Tibial nerve (tissue), 4 donors: ENCODE data around the gene ADAD2. TPM values are rescaled to one million over a fixed set of nuclear protein-coding genes. Genes with fewer than 3 reads are reported as not detected.

ENCODE experiments used
- DNase-seq, 2 donors: peaks; one replicate each; pipeline ENCODE4 v3.0.0-alpha.2; 2019; ENCODE audit warnings: low spot score in 2 of 2
- H3K27ac ChIP-seq, 4 donors: fragments of 200-600 bp; sonication (generic) in 3 of 4; one replicate each; pipeline ENCODE4 v1.5.1; 2017 to 2019; ENCODE audit warnings: mild to moderate bottlenecking in 1 of 4
- H3K27me3 ChIP-seq, 2 donors: fragments of 200-600 bp; sonication (generic) in 1 of 2; one replicate each; pipeline versions ENCODE4 v1.5.1 to v1.6.0; 2017 to 2019
- H3K36me3 ChIP-seq, 3 donors: fragments of 200-600 bp; sonication (generic); one replicate each; pipeline ENCODE4 v1.5.1; 2018 to 2019
- H3K4me1 ChIP-seq, 4 donors: fragments of 200-600 bp; sonication (generic) in 3 of 4; one replicate each; pipeline ENCODE4 v1.5.1; 2017 to 2019
- H3K4me3 ChIP-seq, 4 donors: fragments of 200-600 bp; sonication (generic) in 3 of 4; one replicate each; pipeline ENCODE4 v1.5.1; 2017 to 2019; ENCODE audit warnings: mild to moderate bottlenecking in 1 of 4, moderate library complexity in 1 of 4
- H3K9me3 ChIP-seq, 4 donors: fragments of 200-600 bp; sonication (generic) in 3 of 4; one replicate each; pipeline ENCODE4 v1.5.1; 2017 to 2019
- EP300 ChIP-seq, 2 donors: sonication (generic); formaldehyde crosslinking; IDR thresholded peaks; one replicate each; pipeline ENCODE4 v1.6.1; 2017; ENCODE audit warnings: antibody characterized with exemption in 2 of 2, mild to moderate bottlenecking in 1 of 2
- POLR2A ChIP-seq, 2 donors: fragments of 450-650 bp; IDR thresholded peaks; one replicate each; pipeline ENCODE4 v1.6.1; 2017; ENCODE audit warnings: antibody characterized with exemption in 2 of 2, mild to moderate bottlenecking in 2 of 2, moderate library complexity in 2 of 2
- WGBS, 2 donors: methylation state at CpG; one replicate each; pipeline ENCODE4 v1.1.5; 2018; 5-methylcytosine and 5-hydroxymethylcytosine counted together
- total RNA-seq, 4 donors: library from RNA; depleted of rRNA; stranded (reverse); fragments of >200 nt; gene quantifications; one replicate each; pipeline ENCODE4 v1.1.0, GENCODE V29; 2016
- TF ChIP-seq, protein P1 (sequence below), 5 experiments: fragments of 200-600 bp in 3 of 5; fragments of 450-650 bp in 2 of 5; sonication (generic) in 3 of 5; IDR thresholded peaks; one replicate each; pipeline ENCODE4 v1.5.1; 2016 to 2019; ENCODE audit warnings: antibody characterized with exemption in 5 of 5, mild to moderate bottlenecking in 3 of 5, moderate library complexity in 2 of 5

The ADAD2 gene
- total RNA-seq, 4 donors from 2014 or later = 1.2 TPM; not detected in 3

DNA sequence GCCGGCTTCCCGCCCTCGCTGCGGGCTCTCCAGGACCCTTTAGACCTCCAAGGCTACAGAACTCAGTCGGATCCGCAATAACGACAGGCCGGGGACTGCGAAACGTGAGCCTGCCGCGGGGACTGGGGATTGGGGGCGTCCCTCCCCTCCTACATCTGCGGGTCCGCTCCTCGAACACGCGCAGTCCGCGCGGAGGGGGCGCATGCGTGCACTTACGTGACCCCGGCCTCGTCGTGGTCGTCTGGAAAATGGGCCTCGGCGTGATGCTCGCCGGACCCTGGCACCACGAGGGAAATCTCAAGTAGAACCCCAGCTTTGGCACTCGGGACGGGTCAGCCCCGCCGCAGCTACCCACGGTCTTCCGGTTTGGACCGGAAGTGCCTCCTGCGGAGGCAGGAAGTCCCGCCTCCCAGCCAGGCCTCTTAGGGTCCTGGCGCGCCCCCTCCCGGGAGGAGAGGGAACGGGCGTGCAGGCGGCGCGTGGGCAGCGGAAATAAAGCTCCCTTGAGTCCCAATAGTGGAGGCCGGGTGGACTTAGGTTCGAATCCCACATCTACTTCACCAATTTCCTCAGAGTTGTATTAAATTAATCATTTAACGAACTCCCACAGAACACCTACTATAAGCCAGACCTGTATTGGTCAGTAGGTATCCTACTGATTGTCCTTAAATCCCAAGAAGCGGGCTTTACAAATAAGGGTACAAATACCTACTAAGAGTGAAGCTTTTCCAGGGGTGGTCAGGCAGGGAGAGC, 4.1 kb upstream of the ADAD2 start, which contains the start of gene TAF1C:
TAF1C (minus strand) TSS at position 373 of the 753 bp plus-strand sequence. CDS start 2,069 bp downstream, outside the sequence.
- Histone ChIP-seq H3K4me3 (peak within 1 kb of the TSS; percentile 82 to 98 (median 93)), H3K4me1 (peaks cover 0 to 31% (median 6%) of the 10 kb centered on the region in 4 donors), H3K36me3 (peaks cover 0 to 33% (median 0%) of the 10 kb centered on the region in 3 donors), H3K9me3 (no peaks in the 10 kb centered on the region), H3K27ac (peak within 1 kb of the TSS; percentile 49 to 91 (median 80)), H3K27me3 (no peaks in the 10 kb centered on the region)
- TF ChIP-seq, protein P1, sequence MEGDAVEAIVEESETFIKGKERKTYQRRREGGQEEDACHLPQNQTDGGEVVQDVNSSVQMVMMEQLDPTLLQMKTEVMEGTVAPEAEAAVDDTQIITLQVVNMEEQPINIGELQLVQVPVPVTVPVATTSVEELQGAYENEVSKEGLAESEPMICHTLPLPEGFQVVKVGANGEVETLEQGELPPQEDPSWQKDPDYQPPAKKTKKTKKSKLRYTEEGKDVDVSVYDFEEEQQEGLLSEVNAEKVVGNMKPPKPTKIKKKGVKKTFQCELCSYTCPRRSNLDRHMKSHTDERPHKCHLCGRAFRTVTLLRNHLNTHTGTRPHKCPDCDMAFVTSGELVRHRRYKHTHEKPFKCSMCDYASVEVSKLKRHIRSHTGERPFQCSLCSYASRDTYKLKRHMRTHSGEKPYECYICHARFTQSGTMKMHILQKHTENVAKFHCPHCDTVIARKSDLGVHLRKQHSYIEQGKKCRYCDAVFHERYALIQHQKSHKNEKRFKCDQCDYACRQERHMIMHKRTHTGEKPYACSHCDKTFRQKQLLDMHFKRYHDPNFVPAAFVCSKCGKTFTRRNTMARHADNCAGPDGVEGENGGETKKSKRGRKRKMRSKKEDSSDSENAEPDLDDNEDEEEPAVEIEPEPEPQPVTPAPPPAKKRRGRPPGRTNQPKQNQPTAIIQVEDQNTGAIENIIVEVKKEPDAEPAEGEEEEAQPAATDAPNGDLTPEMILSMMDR (IDR thresholded peaks at IDR 0.05) = peak; percentile 96 to 99 (median 98)
- TF ChIP-seq POLR2A (IDR thresholded peaks at IDR 0.05) (no peak), EP300 (IDR thresholded peaks at IDR 0.05) (peak; percentile 72 to 78)
- WGBS, 2 donors = 2 to 6% methylated on average over 18 to 55 of the region's 55 CpGs
- DNase-seq = peak; percentile 92

DNA sequence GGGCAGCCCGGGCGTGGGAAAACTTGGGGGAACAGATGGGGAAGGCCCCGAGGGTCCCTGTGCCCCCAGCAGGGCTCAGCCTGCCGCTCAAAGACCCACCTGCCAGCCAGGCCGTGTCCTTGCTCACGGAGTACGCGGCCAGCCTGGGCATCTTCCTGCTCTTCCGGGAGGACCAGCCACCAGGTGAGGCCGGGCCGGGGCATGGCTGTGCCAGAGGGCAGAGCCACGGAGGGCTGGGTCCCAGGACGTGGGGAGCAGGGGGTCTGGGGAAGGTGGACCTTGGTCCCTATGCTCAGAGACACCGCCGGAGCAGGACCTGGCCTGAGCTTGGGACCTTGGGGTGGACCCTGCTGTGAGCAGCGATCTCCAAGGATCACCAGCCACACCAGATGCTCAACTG, 509 bp downstream of the ADAD2 start:
- Histone ChIP-seq H3K27me3 (peaks cover 0 to 10% of the 10 kb centered on the region in 2 donors), H3K4me1 (peaks cover 0 to 4% (median 0%) of the 10 kb centered on the region in 4 donors), H3K27ac (no peak overlapping the region), H3K36me3 (no peaks in the 10 kb centered on the region), H3K4me3 (no peak overlapping the region), H3K9me3 (no peaks in the 10 kb centered on the region)
- no peak for DNase-seq
- TF ChIP-seq POLR2A (IDR thresholded peaks at IDR 0.05) (no peak), EP300 (IDR thresholded peaks at IDR 0.05) (no peak)
- TF ChIP-seq, protein P1 (IDR thresholded peaks at IDR 0.05) = no peak
- WGBS, 2 donors = 92 to 97% methylated on average over 15 to 16 of the region's 16 CpGs

DNA sequence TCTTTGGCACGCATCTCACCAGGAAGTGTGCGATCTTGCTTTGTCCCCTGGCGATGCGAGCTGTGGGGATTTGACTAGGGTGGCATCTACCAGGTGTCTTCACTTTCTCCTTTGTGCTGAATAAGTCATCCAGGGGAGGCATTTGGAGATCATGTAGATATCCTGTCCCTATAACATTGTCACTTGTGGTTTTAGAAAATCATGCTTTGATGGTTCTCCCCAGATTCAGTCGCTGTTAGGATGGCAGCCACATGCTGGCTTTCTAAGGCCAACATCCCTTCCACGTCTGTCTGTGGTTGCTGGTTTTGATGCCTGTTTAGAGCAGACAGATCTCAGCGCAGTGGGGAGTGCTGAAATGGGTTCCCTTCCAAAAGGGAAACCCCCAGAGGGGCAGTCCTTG, 2.5 kb downstream of the ADAD2 start:
- H3K36me3 ChIP-seq = no peaks in the 10 kb centered on the region
- peaks cover 0 to 2% (median 0%) of the 10 kb centered on the region in 4 donors for H3K4me1 ChIP-seq
- DNase-seq = no peak
- H3K27ac ChIP-seq = no peak overlapping the region
- 79% methylated on average over 7 of the region's 7 CpGs for WGBS, 2 donors
- TF ChIP-seq POLR2A (IDR thresholded peaks at IDR 0.05) (no peak), EP300 (IDR thresholded peaks at IDR 0.05) (no peak)
- TF ChIP-seq, protein P1 (IDR thresholded peaks at IDR 0.05) = no peak
- H3K27me3 ChIP-seq = peaks cover 0 to 10% of the 10 kb centered on the region in 2 donors
- H3K9me3 ChIP-seq = no peaks in the 10 kb centered on the region
- H3K4me3 ChIP-seq = no peak overlapping the region

DNA sequence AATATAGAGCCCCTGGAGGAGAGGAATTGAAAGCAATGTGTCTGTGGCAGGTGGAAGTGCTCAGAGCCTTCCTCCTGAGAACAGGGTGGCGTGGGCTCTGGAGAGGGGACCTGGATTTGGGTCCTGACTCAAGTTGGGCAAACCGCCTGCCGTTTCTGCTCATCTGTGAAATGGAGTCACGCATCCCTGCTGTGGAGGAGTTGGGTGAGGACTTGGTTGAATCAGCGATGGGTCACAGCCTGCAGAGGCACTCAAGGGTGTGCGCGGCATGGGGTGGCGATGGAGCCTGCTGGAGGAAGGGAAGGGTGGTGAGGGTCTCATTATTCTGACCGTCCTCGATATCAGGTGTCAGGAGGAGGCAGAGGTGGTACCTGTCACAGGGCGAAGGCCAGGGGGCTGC, 3.1 kb downstream of the ADAD2 start:
- Histone ChIP-seq H3K27me3 (peaks cover 0 to 10% of the 10 kb centered on the region in 2 donors), H3K9me3 (no peaks in the 10 kb centered on the region), H3K36me3 (no peaks in the 10 kb centered on the region), H3K27ac (no peak overlapping the region), H3K4me3 (no peak overlapping the region), H3K4me1 (peaks cover 0 to 8% (median 0%) of the 10 kb centered on the region in 4 donors)
- DNase-seq = no peak
- TF ChIP-seq POLR2A (IDR thresholded peaks at IDR 0.05) (no peak), EP300 (IDR thresholded peaks at IDR 0.05) (no peak)
- TF ChIP-seq, protein P1 (IDR thresholded peaks at IDR 0.05) = no peak
- WGBS, 2 donors = 84 to 88% methylated on average over 11 of the region's 11 CpGs
